ENCODE measurements around the gene CLN6. TPM values are rescaled to one million over a fixed set of nuclear protein-coding genes. Genes with fewer than 3 reads are reported as not detected.

The CLN6 gene
- total RNA-seq, 1 donor from 2014 or later, result 26.1 TPM

- peaks cover 5% of the 10 kb centered on the region for H3K36me3 Mint-ChIP-seq (ENCODE audit: unreplicated experiment)
- TF ChIP-seq, protein P1, sequence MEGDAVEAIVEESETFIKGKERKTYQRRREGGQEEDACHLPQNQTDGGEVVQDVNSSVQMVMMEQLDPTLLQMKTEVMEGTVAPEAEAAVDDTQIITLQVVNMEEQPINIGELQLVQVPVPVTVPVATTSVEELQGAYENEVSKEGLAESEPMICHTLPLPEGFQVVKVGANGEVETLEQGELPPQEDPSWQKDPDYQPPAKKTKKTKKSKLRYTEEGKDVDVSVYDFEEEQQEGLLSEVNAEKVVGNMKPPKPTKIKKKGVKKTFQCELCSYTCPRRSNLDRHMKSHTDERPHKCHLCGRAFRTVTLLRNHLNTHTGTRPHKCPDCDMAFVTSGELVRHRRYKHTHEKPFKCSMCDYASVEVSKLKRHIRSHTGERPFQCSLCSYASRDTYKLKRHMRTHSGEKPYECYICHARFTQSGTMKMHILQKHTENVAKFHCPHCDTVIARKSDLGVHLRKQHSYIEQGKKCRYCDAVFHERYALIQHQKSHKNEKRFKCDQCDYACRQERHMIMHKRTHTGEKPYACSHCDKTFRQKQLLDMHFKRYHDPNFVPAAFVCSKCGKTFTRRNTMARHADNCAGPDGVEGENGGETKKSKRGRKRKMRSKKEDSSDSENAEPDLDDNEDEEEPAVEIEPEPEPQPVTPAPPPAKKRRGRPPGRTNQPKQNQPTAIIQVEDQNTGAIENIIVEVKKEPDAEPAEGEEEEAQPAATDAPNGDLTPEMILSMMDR (IDR thresholded peaks at IDR 0.05; ENCODE audit: partially characterized antibody, unreplicated experiment), result no peak
- H3K4me1 Mint-ChIP-seq (ENCODE audit: low read depth, unreplicated experiment), result peaks cover 23% of the 10 kb centered on the region
- H3K9me3 Mint-ChIP-seq (ENCODE audit: unreplicated experiment), result peaks cover 11% of the 10 kb centered on the region
- DNase-seq, result no peak
- H3K27ac Mint-ChIP-seq (ENCODE audit: unreplicated experiment), result peak overlapping the region; percentile 99
- H3K27me3 Mint-ChIP-seq (ENCODE audit: unreplicated experiment), result peaks cover 12% of the 10 kb centered on the region
- peak overlapping the region; percentile 94 for H3K4me3 Mint-ChIP-seq (ENCODE audit: unreplicated experiment)
Measured at GRCh38 chr15:68277131-68277602, 47.6 kb upstream of the CLN6 start.

- Mint-ChIP-seq H3K27me3 (ENCODE audit: unreplicated experiment) (peaks cover 12% of the 10 kb centered on the region), H3K4me1 (ENCODE audit: low read depth, unreplicated experiment) (peaks cover 22% of the 10 kb centered on the region), H3K9me3 (ENCODE audit: unreplicated experiment) (peaks cover 11% of the 10 kb centered on the region), H3K4me3 (ENCODE audit: unreplicated experiment) (peak overlapping the region; percentile 94), H3K36me3 (ENCODE audit: unreplicated experiment) (peaks cover 5% of the 10 kb centered on the region), H3K27ac (ENCODE audit: unreplicated experiment) (peak overlapping the region; percentile 99)
- no peak for DNase-seq
- TF ChIP-seq, protein P1 (IDR thresholded peaks at IDR 0.05; ENCODE audit: partially characterized antibody, unreplicated experiment), result no peak
Measured at GRCh38 chr15:68276668-68277067, 47.1 kb upstream of the CLN6 start.

- H3K4me1 Mint-ChIP-seq (ENCODE audit: low read depth, unreplicated experiment), result peaks cover 21% of the 10 kb centered on the region
- no peak for DNase-seq
- H3K4me3 Mint-ChIP-seq (ENCODE audit: unreplicated experiment), result no peak overlapping the region
- TF ChIP-seq, protein P1 (IDR thresholded peaks at IDR 0.05; ENCODE audit: partially characterized antibody, unreplicated experiment), result no peak
- H3K9me3 Mint-ChIP-seq (ENCODE audit: unreplicated experiment), result peaks cover 11% of the 10 kb centered on the region
- peak overlapping the region; percentile 67 for H3K27ac Mint-ChIP-seq (ENCODE audit: unreplicated experiment)
- H3K36me3 Mint-ChIP-seq (ENCODE audit: unreplicated experiment), result peaks cover 5% of the 10 kb centered on the region
- peaks cover 12% of the 10 kb centered on the region for H3K27me3 Mint-ChIP-seq (ENCODE audit: unreplicated experiment)
Measured at GRCh38 chr15:68275165-68275746, 45.7 kb upstream of the CLN6 start.

- TF ChIP-seq, protein P1 (IDR thresholded peaks at IDR 0.05; ENCODE audit: partially characterized antibody, unreplicated experiment), result no peak
- Mint-ChIP-seq H3K27ac (ENCODE audit: unreplicated experiment) (no peak overlapping the region), H3K9me3 (ENCODE audit: unreplicated experiment) (peaks cover 10% of the 10 kb centered on the region), H3K36me3 (ENCODE audit: unreplicated experiment) (peaks cover 5% of the 10 kb centered on the region), H3K4me1 (ENCODE audit: low read depth, unreplicated experiment) (peaks cover 15% of the 10 kb centered on the region), H3K4me3 (ENCODE audit: unreplicated experiment) (no peak overlapping the region), H3K27me3 (ENCODE audit: unreplicated experiment) (peaks cover 12% of the 10 kb centered on the region)
- no peak for DNase-seq
Measured at GRCh38 chr15:68274201-68274848, 44.8 kb upstream of the CLN6 start.

- no peak overlapping the region for H3K27ac Mint-ChIP-seq (ENCODE audit: unreplicated experiment)
- no peak overlapping the region for H3K4me3 Mint-ChIP-seq (ENCODE audit: unreplicated experiment)
- TF ChIP-seq, protein P1 (IDR thresholded peaks at IDR 0.05; ENCODE audit: partially characterized antibody, unreplicated experiment), result no peak
- peaks cover 8% of the 10 kb centered on the region for H3K9me3 Mint-ChIP-seq (ENCODE audit: unreplicated experiment)
- peaks cover 9% of the 10 kb centered on the region for H3K27me3 Mint-ChIP-seq (ENCODE audit: unreplicated experiment)
- peaks cover 5% of the 10 kb centered on the region for H3K36me3 Mint-ChIP-seq (ENCODE audit: unreplicated experiment)
- peaks cover 15% of the 10 kb centered on the region for H3K4me1 Mint-ChIP-seq (ENCODE audit: low read depth, unreplicated experiment)
- no peak for DNase-seq
Measured at GRCh38 chr15:68272721-68273271, 43.3 kb upstream of the CLN6 start.
